GM18520 (cell line): ENCODE measurements around the gene KCNE5.
"Not testable (repeated sequence)": the region's sequence is repeated elsewhere in the genome, so short reads cannot be mapped to it uniquely, and the experiment has no call there.

Experiments
- ATAC-seq: cut with Tn5 transposase; IDR thresholded peaks from one replicate; pipeline ENCODE4 v1.9.1; 2021; ENCODE audit not compliant: unreplicated experiment

Gene KCNE5

DNA sequence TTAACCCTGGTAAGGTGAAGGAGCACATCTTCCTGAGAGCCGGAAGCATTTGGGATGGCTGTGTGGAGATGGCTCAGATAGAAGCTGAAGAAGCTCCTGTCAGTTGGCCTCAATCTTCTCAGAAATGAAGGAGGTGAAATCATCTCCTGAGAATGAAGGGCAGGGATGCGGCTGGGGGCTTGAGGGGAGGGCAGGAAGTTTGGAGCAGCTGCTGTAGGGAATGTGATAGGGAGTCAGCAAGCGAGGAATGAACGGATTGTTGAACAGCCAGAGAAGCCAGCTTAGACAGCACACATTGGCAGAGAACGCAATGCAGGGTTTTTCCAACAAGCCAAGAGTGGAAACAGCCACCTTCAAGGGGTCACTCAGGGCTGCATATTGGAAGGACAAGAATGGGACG, 10.0 kb downstream of the KCNE5 start:
- no peak for ATAC-seq

DNA sequence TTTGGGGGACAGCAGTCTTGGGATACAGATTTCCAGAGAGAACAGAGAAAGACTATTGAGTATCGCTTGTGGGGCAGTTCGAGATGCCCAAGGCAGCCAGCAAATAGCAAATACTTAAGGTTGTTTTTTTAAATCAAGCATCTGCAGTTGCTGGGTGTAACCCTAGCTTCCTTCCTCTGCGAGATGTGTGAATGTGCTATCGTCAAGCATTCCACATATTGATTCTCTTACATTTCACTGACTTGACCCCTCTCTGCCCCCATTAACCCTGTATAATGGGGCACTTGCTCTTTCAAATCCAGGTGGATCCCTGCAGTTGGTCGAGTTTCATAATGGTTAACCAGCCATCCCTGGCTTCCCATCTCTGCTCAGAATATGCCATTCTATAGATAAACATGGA, 23.5 kb downstream of the KCNE5 start:
- ATAC-seq, result no peak

DNA sequence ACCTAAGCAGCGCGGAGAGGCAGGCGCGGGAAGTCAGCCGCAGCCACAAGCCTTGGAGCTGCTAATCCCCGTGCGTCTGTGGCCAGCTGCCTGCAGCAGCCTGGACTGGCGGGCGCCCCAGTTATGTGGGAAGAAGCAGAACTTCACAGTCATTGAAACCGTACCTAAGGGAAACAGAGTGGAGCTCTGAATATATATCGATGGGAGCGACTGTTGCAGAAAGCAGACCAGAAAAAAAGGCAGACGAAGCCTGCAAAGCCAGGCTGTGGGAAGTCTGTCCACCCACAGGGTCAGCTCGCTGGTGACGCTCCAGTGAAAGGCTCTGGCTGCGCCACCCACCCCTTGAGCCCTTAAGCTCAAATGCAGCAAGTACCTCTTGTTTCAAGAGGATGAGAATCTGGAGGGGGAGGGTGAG, 24.7 kb downstream of the KCNE5 start:
- ATAC-seq, result no peak

DNA sequence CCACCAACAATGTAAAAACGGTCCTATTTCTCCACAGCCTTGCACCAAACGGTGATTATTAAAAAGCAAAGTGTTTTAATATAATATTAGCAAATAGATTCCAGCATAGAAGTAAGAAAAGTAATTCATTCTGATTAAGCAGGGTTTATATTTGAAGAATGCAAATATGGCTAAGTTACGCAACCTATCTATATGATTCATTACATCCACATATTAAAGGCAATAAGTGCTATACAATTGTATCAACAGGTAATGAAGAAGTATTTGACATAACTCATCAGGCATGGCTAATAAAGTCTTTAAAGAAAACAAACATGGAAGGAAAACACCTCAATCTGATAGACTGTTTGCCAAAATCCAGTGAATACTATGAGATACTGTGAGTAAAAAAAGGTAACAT, 29.0 kb downstream of the KCNE5 start:
- ATAC-seq, result no peak

DNA sequence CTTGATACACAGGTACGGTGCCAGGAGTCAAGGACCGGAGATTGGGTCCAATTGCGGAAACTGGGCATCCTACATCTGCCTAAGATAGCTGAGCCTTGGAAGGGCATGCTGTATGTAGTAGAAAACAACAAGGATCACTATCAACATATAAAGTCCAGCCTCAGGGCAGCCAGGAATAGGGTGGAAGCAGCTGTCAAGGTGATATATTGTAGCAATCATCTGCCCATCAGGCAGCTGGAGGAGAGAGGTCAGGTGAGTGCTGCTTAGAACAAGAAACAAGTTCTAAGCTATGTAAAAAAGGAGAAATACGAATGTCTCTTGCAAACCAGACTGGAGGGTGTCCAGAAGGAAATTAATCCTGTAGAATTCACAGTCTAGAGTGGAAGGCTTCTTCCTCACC, 34.8 kb downstream of the KCNE5 start:
- ATAC-seq, result no peak

DNA sequence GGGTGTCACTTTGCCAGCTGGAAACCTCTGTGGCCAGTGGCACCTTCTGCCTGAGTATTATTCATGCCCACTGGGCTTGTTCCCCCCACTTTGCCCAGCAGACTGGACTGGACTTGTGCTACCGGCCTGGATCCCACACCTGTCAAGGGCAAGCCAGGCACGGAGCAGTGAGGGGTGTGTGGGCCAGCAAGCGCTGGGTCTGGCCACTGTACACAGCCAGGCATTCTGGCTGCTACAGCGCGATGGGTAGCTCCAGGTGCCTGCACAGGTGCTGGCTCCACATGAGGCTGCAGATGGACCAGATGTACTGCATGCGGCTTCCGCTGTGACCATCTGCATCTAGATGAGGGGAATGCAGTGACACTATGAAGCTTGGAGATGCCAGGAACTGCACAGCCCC, 39.5 kb downstream of the KCNE5 start:
- no peak for ATAC-seq

DNA sequence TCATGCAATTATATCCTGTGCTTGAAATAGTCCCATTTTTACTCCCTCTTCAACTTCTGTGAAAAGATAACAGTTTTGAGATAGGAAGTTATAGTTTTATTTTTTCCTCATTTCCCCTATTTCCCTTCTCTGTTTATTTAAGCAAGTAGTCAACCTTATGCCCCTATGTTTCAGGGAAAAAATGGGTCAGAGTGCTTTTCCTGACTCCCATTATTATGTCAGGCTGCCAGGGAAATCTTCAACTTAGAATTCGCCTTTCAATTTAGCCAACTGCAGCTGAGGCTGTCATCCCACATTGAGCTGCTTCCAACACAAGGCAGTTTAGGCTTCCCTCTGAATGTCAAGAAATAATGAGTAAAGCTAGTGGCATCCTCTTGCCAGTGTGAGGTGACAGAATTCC, 46.1 kb downstream of the KCNE5 start:
- ATAC-seq, result no peak

DNA sequence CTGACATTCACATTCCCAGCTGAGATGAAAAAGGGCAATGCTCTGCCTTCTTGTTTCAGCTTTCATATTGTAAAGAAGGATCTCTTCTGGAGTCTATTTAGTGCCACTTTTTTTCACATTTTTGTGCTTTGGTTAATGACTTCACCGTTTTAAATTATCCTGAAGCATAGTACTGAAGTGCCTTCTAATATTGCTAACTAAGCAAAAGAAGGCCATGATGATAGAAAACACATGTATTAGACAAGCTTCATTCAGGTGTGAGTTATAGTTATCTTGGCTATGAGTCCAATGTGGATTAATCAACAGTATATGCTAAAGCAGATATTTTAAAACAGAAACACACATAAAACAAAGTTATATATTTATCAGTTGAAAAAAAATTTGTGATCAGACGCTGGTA, 47.9 kb downstream of the KCNE5 start:
- no peak for ATAC-seq

DNA sequence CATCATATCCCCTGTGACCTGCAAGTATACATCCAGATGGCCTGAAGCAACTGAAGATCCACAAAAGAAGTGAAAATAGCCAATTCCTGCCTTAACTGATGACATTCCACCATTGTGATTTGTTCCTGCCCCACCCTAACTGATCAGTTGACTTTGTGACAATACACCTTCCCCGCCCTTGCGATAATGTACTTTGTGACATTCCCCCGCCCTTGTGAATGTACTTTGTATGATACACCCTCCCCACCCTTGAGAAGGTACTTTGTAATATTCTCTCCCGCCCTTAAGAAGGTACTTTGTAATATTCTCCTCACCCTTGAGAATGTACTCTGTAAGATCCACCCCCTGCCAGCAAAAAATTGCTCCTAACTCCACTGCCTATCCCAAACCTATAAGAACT, 48.9 kb downstream of the KCNE5 start:
- ATAC-seq, result not testable (repeated sequence)
